Measurements from ENCODE around the gene PTCD2. TPM values are rescaled to one million over a fixed set of nuclear protein-coding genes. Genes with fewer than 3 reads are reported as not detected.

Gene PTCD2
- total RNA-seq, 2 donors from 2014 or later = 9.5 to 13.4 TPM

GRCh38 chr5:72346398-72346797, 26.2 kb downstream of the PTCD2 start:
- Mint-ChIP-seq H3K9me3 (peaks cover 19% of the 10 kb centered on the region), H3K36me3 (ENCODE audit: low read depth) (peaks cover 44% of the 10 kb centered on the region), H3K4me1 (no peaks in the 10 kb centered on the region), H3K27me3 (ENCODE audit: insufficient read depth) (no peaks in the 10 kb centered on the region), H3K4me3 (no peak overlapping the region), H3K27ac (no peak overlapping the region)
- Histone ChIP-seq H3K4me1 (ENCODE audit: control insufficient read depth, insufficient read depth, low read length) (no peaks in the 10 kb centered on the region), H3K9ac (ENCODE audit: extremely low read depth, low read length, poor library complexity, severe bottlenecking) (no peak overlapping the region), H3K27me3 (ENCODE audit: control insufficient read depth, insufficient read depth, low read length, poor library complexity, severe bottlenecking) (no peaks in the 10 kb centered on the region), H3K36me3 (ENCODE audit: control insufficient read depth, insufficient read depth, low read length) (peaks cover 10% of the 10 kb centered on the region), H3K4me3 (ENCODE audit: low read length) (no peak overlapping the region), H3K27ac (ENCODE audit: low read depth, low read length) (no peak overlapping the region), H3K9me3 (ENCODE audit: control insufficient read depth, low read length) (no peaks in the 10 kb centered on the region)
- TF ChIP-seq CTCF (conservative IDR thresholded peaks at IDR 0.05) = no peak
- WGBS, 2 experiments (ENCODE audit: insufficient coverage in 1 of 2, insufficient read length in 1 of 2) = 83 to 95% methylated on average over 1 to 2 of the region's 2 CpGs
- no peak for DNase-seq

- TF ChIP-seq CTCF (conservative IDR thresholded peaks at IDR 0.05) = no peak
- Mint-ChIP-seq H3K9me3 (peaks cover 19% of the 10 kb centered on the region), H3K36me3 (ENCODE audit: low read depth) (peaks cover 44% of the 10 kb centered on the region), H3K4me3 (no peak overlapping the region), H3K4me1 (no peaks in the 10 kb centered on the region), H3K27me3 (ENCODE audit: insufficient read depth) (no peaks in the 10 kb centered on the region), H3K27ac (no peak overlapping the region)
- Histone ChIP-seq H3K9ac (ENCODE audit: extremely low read depth, low read length, poor library complexity, severe bottlenecking) (no peak overlapping the region), H3K4me1 (ENCODE audit: control insufficient read depth, insufficient read depth, low read length) (no peaks in the 10 kb centered on the region), H3K27ac (ENCODE audit: low read depth, low read length) (no peak overlapping the region), H3K9me3 (ENCODE audit: control insufficient read depth, low read length) (no peaks in the 10 kb centered on the region), H3K36me3 (ENCODE audit: control insufficient read depth, insufficient read depth, low read length) (peaks cover 10% of the 10 kb centered on the region), H3K27me3 (ENCODE audit: control insufficient read depth, insufficient read depth, low read length, poor library complexity, severe bottlenecking) (no peaks in the 10 kb centered on the region), H3K4me3 (ENCODE audit: low read length) (no peak overlapping the region)
- WGBS, 2 experiments (ENCODE audit: insufficient coverage in 1 of 2, insufficient read length in 1 of 2) = 89% methylated on average over 3 to 4 of the region's 4 CpGs
- DNase-seq = no peak
Observed at GRCh38 chr5:72347801-72348308, 27.7 kb downstream of the PTCD2 start.

GRCh38 chr5:72351376-72351775, 31.2 kb downstream of the PTCD2 start:
- H3K27ac ChIP-seq (ENCODE audit: low read depth, low read length) = no peak overlapping the region
- DNase-seq = no peak
- no peak overlapping the region for H3K9ac ChIP-seq (ENCODE audit: extremely low read depth, low read length, poor library complexity, severe bottlenecking)
- H3K27ac Mint-ChIP-seq = no peak overlapping the region
- no peaks in the 10 kb centered on the region for H3K36me3 ChIP-seq (ENCODE audit: control insufficient read depth, insufficient read depth, low read length)
- no peaks in the 10 kb centered on the region for H3K27me3 ChIP-seq (ENCODE audit: control insufficient read depth, insufficient read depth, low read length, poor library complexity, severe bottlenecking)
- no peak overlapping the region for H3K4me3 ChIP-seq (ENCODE audit: low read length)
- TF ChIP-seq CTCF (conservative IDR thresholded peaks at IDR 0.05) = no peak
- no peaks in the 10 kb centered on the region for H3K9me3 ChIP-seq (ENCODE audit: control insufficient read depth, low read length)
- H3K36me3 Mint-ChIP-seq (ENCODE audit: low read depth) = peaks cover 15% of the 10 kb centered on the region
- H3K27me3 Mint-ChIP-seq (ENCODE audit: insufficient read depth) = no peaks in the 10 kb centered on the region
- no peak overlapping the region for H3K4me3 Mint-ChIP-seq
- no peaks in the 10 kb centered on the region for H3K9me3 Mint-ChIP-seq
- no peaks in the 10 kb centered on the region for H3K4me1 Mint-ChIP-seq
- H3K4me1 ChIP-seq (ENCODE audit: control insufficient read depth, insufficient read depth, low read length) = no peaks in the 10 kb centered on the region
- 87 to 90% methylated on average over 2 of the region's 2 CpGs for WGBS, 2 experiments (ENCODE audit: insufficient coverage in 1 of 2, insufficient read length in 1 of 2)

Measured in endodermal cell (in vitro differentiated cells).